HG03108 (cell line): Measurements from ENCODE around the gene PRSS27.
"Not testable (repeated sequence)": the region's sequence is repeated elsewhere in the genome, so short reads cannot be mapped to it uniquely, and the experiment has no call there.

Experiments
- ATAC-seq: cut with Tn5 transposase; IDR thresholded peaks from one replicate; pipeline ENCODE4 v1.9.1; 2021; ENCODE audit warnings: moderate library complexity; ENCODE audit not compliant: unreplicated experiment

PRSS27 gene

GRCh38 chr16:2728034-2728433 is 8.0 kb upstream of the PRSS27 start:
- ATAC-seq = no peak

DNA sequence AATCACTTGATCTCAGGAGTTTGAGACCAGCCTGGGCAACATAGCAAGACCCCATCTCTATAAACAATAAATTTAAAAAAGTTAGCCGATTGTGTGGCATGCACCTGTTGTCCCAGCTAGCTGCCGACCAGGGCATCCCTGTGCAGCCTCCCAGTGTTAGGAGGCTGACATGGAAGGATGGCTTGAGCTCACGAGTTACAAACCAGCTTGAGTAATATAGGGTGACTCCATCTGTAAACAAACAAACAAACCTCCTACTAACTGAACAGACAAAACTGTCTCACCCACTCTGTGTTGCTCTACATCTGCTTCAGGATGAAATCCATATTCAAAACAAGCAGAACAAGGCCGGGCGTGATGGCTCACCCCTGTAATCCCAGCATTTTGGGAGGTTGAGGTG is 6.9 kb upstream of the PRSS27 start:
- ATAC-seq = no peak

DNA sequence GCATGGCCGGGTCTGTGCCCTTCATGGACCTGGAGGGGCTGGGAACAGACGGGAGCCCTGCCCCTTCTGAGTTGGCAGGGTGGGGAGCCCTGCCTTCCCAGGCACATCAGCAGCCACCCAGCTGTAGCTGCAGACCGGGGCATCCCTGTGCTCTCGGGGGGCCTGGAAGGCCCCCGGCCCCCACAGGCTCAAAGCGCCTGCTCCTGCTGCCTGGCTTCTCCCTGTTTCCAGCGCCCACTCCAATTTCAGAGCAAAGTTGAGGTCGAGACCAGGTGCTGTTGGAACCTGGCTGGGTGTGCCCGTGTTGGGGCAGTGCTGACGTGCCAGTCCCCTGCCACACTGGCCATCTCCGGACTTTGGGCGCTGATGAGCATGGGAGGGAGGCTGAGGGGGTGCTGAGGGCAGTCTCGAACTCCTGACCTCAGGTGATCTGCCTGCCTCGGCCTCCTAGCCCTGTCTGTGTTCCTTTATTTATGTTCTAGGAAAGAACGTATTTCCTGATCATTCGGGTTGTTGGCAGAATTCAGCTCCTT is 4.9 kb upstream of the PRSS27 start:
- ATAC-seq = no peak

GRCh38 chr16:2724088-2724676 is 4.2 kb upstream of the PRSS27 start:
- ATAC-seq = no peak

DNA sequence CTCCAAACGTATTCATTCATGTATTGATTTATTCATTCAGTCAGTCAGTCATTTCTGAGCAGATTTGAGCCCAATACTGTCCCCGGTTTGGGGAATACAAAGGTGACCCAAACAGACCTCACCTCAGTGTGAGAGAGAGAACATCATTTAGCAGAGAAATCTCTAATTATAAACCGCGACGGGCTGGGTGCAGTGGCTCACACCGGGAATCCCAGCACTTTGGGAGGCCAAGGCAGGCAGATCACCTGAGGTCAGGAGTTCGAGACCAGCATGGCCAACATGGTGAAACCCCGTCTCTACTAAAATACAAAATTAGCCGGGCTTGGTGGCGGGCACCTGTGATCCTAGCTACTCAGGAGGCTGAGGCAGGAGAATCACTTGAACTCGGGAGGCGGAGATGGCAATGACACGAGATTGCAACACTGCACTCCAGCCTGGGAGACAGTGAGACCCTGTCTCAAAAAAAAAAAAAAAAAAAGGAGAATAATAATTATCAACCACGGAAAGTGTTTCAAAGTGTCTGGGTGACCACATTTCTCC is 1.7 kb upstream of the PRSS27 start:
- ATAC-seq = not testable (repeated sequence)

GRCh38 chr16:2720719-2721633 is 952 bp upstream of the PRSS27 start:
- ATAC-seq = peak; percentile 76

GRCh38 chr16:2719328-2720063 is 528 bp downstream of the PRSS27 start:
- no peak for ATAC-seq

GRCh38 chr16:2717383-2718263 is 2.4 kb downstream of the PRSS27 start:
- no peak for ATAC-seq

GRCh38 chr16:2716948-2717347 is 3.1 kb downstream of the PRSS27 start:
- ATAC-seq = no peak

DNA sequence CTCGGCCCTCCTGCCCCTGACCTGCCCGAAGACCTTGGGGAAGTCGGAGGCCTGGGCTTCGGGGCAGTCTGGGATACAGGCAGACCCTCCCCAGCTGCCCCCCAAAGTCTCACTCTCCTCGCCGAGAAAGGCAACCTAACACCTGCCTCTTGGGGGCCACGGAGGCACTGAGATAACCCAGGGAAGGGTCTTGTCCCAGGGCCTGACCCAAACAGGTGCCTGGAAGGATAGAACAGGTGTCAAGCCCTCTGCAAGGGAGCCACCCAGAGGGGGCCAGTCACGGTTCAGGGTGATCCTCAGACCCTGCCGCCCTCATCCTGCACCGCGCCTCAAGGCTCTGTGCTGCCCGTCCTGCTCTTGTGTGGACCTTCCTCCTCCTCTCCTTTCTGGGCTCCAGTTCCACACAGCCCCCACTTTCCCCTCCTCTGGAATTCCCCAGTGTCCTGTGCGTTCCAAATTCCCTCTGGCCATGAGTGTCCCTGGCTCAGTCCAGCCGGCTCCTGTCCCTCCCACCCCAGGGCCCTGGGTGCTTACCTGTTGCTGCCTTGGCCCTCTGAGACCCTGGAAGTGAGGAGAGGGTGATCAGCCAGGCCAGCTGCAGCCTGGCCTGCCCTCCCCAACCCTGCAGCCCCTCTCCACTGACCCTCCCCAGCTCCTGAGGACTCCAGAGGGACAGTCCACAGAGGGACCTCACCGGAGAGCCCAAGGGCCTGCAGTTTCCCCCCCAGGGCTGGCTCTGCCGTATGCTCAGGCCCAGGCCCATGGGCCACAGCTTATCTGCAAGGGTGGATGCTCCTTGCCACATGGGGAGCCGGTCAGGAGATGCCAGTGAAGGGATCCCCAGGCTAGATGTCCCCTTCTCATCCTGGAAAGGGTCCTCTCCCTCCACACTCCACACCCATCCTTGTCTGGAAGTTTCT is 3.8 kb downstream of the PRSS27 start:
- no peak for ATAC-seq

- ATAC-seq = no peak
These were observed 4.5 kb downstream of the PRSS27 start for GRCh38 chr16:2715519-2715918.

DNA sequence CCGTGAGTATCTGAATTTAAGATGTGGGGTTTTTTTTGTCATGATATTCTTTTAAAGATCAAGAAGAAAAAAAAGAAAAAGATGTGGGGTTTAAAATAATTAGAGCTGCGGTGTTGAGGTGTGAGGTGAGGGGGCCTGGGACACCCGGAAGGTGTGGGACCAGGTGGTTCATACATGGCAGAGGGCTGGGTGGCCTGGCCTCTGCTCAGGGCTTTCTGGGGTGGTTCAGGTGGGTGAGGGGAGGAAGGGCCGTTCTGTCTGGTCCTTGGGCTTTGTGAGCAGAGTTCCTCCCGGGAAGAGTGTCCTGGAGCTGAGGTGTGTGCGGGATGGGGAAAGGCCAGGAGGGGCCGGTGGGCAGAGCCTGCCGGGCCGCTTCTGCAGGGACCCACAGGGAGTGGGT is 5.0 kb downstream of the PRSS27 start:
- ATAC-seq = no peak

DNA sequence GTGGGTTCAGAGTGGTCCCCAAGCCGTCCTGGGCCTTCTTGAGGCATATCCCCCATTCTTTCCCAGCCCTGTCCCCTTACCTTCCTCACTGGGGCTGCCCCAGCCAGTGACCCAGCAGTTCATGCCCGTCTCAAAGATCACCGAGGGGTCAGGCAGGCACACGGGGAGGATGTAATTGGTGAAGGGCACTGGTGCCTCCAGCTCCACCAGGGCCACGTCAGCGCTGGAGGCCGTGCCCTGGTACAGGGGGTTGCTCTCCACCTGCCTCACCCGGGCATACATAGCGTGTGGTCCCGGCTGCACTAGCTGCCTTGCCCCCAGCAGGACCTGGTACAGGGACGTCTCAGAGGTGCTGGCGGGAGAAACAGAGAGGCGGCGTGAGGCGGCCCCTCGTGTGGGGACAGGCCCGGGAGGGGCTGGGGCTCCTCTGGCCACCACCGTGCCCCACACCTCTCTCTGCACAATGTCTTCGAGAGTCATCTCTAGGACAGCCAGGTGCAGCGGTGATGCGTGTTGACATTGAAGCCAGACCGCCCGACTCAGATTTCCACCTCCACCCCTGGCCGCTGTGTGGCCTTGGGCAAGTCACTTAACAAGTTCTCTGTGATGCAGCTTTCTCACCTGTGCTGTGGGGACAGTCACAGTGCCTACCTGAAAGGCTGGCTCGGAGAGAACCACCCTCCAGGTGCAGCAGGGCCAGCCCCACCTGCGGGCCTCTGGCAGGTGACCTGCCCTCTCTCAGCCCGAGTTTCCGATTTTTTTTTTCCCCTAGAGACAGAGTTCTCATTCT is 5.8 kb downstream of the PRSS27 start:
- no peak for ATAC-seq

- no peak for ATAC-seq
These were observed 6.5 kb downstream of the PRSS27 start for GRCh38 chr16:2713523-2713922.

- no peak for ATAC-seq
These were observed 7.5 kb downstream of the PRSS27 start for GRCh38 chr16:2712546-2712945.

GRCh38 chr16:2712063-2712441 is 8.0 kb downstream of the PRSS27 start:
- ATAC-seq = no peak

GRCh38 chr16:2711370-2712062 is 8.5 kb downstream of the PRSS27 start:
- no peak for ATAC-seq

DNA sequence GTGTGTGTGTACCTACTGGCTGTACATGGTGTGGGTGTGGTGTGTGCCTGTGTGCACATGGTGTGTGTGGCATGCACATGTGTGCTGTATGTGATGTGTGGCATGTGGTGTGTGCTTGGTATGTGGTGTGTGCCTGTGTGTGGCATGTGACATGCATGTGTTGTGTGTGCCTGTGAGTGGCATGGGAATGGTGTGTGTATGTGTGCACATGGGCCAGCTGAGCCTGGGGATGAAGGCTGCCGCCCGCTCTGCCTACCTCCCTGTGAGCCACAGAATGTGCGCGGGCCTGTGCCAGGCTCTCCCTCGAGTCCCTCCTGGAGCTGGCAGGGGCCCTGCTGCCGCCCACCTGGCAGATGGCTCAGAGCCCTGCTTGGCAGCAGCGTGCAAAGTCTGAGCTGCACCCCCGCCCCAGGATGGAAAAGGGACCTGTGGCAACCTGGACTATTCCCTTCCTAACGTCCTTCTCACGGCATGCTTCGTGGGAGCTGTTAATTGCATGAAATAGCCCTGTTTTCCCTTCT is 9.3 kb downstream of the PRSS27 start:
- ATAC-seq = no peak
